B cell (primary cell): ENCODE measurements around the gene CIBAR2. TPM values are rescaled to one million over a fixed set of nuclear protein-coding genes. Genes with fewer than 3 reads are reported as not detected.

ENCODE experiments used
- ATAC-seq: fragments of 200-7000 bp; cut with Tn5 transposase; one replicate; pipeline ENCODE4 v1.10.0; 2021; ENCODE audit warnings: low read depth, mild to moderate bottlenecking, moderate number of reproducible peaks, moderate library complexity
- CTCF ChIA-PET: fragments of 350-600 bp; sonication (Branson Sonifier 250); formaldehyde crosslinking; loops from one replicate; lab custom pipeline; 2021; ENCODE audit warnings: antibody characterized with exemption, inconsistent platforms; lab: Charles Lee
- POLR2A ChIA-PET: fragments of 350-600 bp; sonication (Branson Sonifier 250); formaldehyde crosslinking; loops from one replicate; lab custom pipeline; 2021; ENCODE audit warnings: antibody characterized with exemption; lab: Charles Lee
- DNase-seq: peaks from one replicate; pipeline ENCODE4 v3.0.0; 2013
- H2AFZ ChIP-seq: 2 replicates; pipeline ENCODE4 v1.6.1; 2012; ENCODE audit warnings: mild to moderate bottlenecking, low read depth, low read length; ENCODE audit not compliant: insufficient read depth, poor library complexity, severe bottlenecking
- H3K27ac ChIP-seq, 2 donors: 1 replicate in 1 of 2; 2 replicates in 1 of 2; pipeline ENCODE4 v1.5.1; 2012 to 2013; ENCODE audit warnings: low read length in 2 of 2, mild to moderate bottlenecking in 2 of 2, moderate library complexity in 1 of 2
- H3K27me3 ChIP-seq, 4 experiments: fragments of 200-600 bp in 1 of 4; sonication (generic) in 1 of 4; replicated peaks in 1 of 4; 1 replicate in 2 of 4; 2 replicates in 2 of 4; pipeline versions ENCODE4 v1.6.1 to v1.7.0; 2013 to 2016; ENCODE audit warnings: low read length in 3 of 4, mild to moderate bottlenecking in 2 of 4, mixed read lengths in 1 of 4, moderate library complexity in 1 of 4; ENCODE audit not compliant: insufficient read depth in 4 of 4, control insufficient read depth in 3 of 4; ENCODE audit errors: control extremely low read depth in 1 of 4
- H3K36me3 ChIP-seq, 2 experiments: replicated peaks in 1 of 2; 1 replicate in 1 of 2; 2 replicates in 1 of 2; pipeline versions ENCODE4 v1.6.1 to v1.7.1; 2013; ENCODE audit warnings: low read length in 1 of 2; ENCODE audit not compliant: insufficient read depth in 2 of 2, control insufficient read depth in 1 of 2; ENCODE audit errors: control extremely low read depth in 1 of 2, extremely low read depth in 1 of 2
- H3K4me1 ChIP-seq, 2 donors: fragments of 200-600 bp in 1 of 2; sonication (generic) in 1 of 2; 1 replicate in 1 of 2; 2 replicates in 1 of 2; pipeline versions ENCODE4 v1.5.1 to v1.6.1; 2013 to 2017; ENCODE audit warnings: low read length in 2 of 2; ENCODE audit not compliant: control insufficient read depth in 2 of 2, insufficient read depth in 2 of 2
- H3K4me2 ChIP-seq: replicated peaks from 2 replicates; pipeline ENCODE3; 2012; ENCODE audit warnings: mild to moderate bottlenecking, low read depth, low read length; ENCODE audit not compliant: poor library complexity, severe bottlenecking
- H3K4me3 ChIP-seq, 5 experiments: fragments of 200-600 bp in 1 of 5; sonication (generic) in 1 of 5; 1 replicate in 3 of 5; 2 replicates in 2 of 5; pipeline versions ENCODE4 v1.5.1 to v1.7.0; 2011 to 2016; ENCODE audit warnings: low read length in 4 of 5, mild to moderate bottlenecking in 4 of 5, low read depth in 2 of 5, control low read depth in 1 of 5, moderate library complexity in 1 of 5; ENCODE audit not compliant: insufficient read depth in 1 of 5; ENCODE audit errors: control extremely low read depth in 1 of 5, extremely low read depth in 1 of 5
- H3K79me2 ChIP-seq: fragments of 200-600 bp; sonication (generic); one replicate; pipeline ENCODE4 v1.6.0; 2016; ENCODE audit warnings: low read length; ENCODE audit not compliant: control insufficient read depth, insufficient read depth
- H3K9ac ChIP-seq: fragments of 200-600 bp; sonication (generic); 2 replicates; pipeline ENCODE4 v1.6.1; 2017; ENCODE audit warnings: mild to moderate bottlenecking, low read length, moderate library complexity
- H3K9me3 ChIP-seq, 3 donors: one replicate each; pipeline versions ENCODE4 v1.6.1 to v1.7.1; 2013; ENCODE audit warnings: low read length in 2 of 3; ENCODE audit not compliant: control insufficient read depth in 2 of 3, insufficient read depth in 1 of 3; ENCODE audit errors: control extremely low read depth in 1 of 3
- H4K20me1 ChIP-seq: 2 replicates; pipeline ENCODE4 v1.6.0; 2012; ENCODE audit warnings: mild to moderate bottlenecking, low read length; ENCODE audit not compliant: insufficient read depth, control insufficient read depth, poor library complexity, severe bottlenecking
- H3K27ac Mint-ChIP-seq: one replicate; pipeline ENCODE4 v1.8.0; 2021; ENCODE audit warnings: mixed read lengths
- H3K27me3 Mint-ChIP-seq: one replicate; pipeline ENCODE4 v1.8.0; 2021; ENCODE audit warnings: mixed read lengths
- H3K4me1 Mint-ChIP-seq: one replicate; pipeline ENCODE4 v1.8.0; 2021; ENCODE audit warnings: mixed read lengths
- H3K4me3 Mint-ChIP-seq: one replicate; pipeline ENCODE4 v1.8.0; 2021; ENCODE audit warnings: mixed read lengths
- H3K9me3 Mint-ChIP-seq: one replicate; pipeline ENCODE4 v1.8.0; 2022; ENCODE audit warnings: mixed read lengths; ENCODE audit not compliant: insufficient read depth
- EZH2 ChIP-seq: IDR thresholded peaks from 2 replicates; pipeline ENCODE4 v1.6.1; 2012; ENCODE audit warnings: borderline replicate concordance, low read depth, mild to moderate bottlenecking, moderate library complexity, low read length; ENCODE audit not compliant: insufficient read depth, poor library complexity, severe bottlenecking
- WGBS: methylation state at CpG from one replicate; pipeline ENCODE4 v1.1.5; 2013; ENCODE audit warnings: missing lambda C conversion rate; ENCODE audit not compliant: insufficient coverage; 5-methylcytosine and 5-hydroxymethylcytosine counted together
- intact Hi-C: fragments of 100-400 bp; cut with micrococcal nuclease; formaldehyde crosslinking; loops from one replicate; pipeline ENCODE4 v1.10.0; 2022
- polyA plus RNA-seq: library from polyadenylated mRNA; depleted of rRNA; stranded (reverse); fragments of >200 nt; gene quantifications from 2 replicates; pipeline ENCODE4 v1.2.3, GENCODE V29; 2012
- total RNA-seq, 2 donors: library from RNA; stranded (reverse); fragments of 120-200 nt in 1 of 2; gene quantifications; 1 replicate in 1 of 2; 2 replicates in 1 of 2; pipeline versions ENCODE4 v1.2.3 to v1.2.4, GENCODE V29; 2013 to 2022
- TF ChIP-seq, protein P1 (sequence below): fragments of 200-600 bp; IDR thresholded peaks from one replicate; pipeline ENCODE4 v1.8.0; 2022; ENCODE audit warnings: antibody characterized with exemption, mild to moderate bottlenecking

CIBAR2 gene
- total and polyA plus RNA-seq, 2 donors (not counting 1 experiment from before 2014, with no cell fraction given) = not detected

- Histone ChIP-seq H3K27me3 (no peaks in the 10 kb centered on the region), H4K20me1 (no peaks in the 10 kb centered on the region), H3K36me3 (no peaks in the 10 kb centered on the region), H2AFZ (no peak overlapping the region), H3K9ac (no peak overlapping the region), H3K4me3 (no peak overlapping the region), H3K27ac (no peak overlapping the region), H3K4me1 (peaks cover 0 to 8% of the 10 kb centered on the region in 2 donors), H3K9me3 (peaks cover 0 to 11% (median 0%) of the 10 kb centered on the region in 3 donors), H3K79me2 (no peaks in the 10 kb centered on the region), H3K4me2 (no peak overlapping the region)
- ChIA-PET POLR2A (no interaction called here), CTCF (interaction anchor here (1.0 kb wide), 1 partner anchor 10 kb away, joined by 3 read pairs; no protein-coding TSS in a partner anchor)
- DNase-seq (no peak), ATAC-seq (no peak)
- TF ChIP-seq, protein P1, sequence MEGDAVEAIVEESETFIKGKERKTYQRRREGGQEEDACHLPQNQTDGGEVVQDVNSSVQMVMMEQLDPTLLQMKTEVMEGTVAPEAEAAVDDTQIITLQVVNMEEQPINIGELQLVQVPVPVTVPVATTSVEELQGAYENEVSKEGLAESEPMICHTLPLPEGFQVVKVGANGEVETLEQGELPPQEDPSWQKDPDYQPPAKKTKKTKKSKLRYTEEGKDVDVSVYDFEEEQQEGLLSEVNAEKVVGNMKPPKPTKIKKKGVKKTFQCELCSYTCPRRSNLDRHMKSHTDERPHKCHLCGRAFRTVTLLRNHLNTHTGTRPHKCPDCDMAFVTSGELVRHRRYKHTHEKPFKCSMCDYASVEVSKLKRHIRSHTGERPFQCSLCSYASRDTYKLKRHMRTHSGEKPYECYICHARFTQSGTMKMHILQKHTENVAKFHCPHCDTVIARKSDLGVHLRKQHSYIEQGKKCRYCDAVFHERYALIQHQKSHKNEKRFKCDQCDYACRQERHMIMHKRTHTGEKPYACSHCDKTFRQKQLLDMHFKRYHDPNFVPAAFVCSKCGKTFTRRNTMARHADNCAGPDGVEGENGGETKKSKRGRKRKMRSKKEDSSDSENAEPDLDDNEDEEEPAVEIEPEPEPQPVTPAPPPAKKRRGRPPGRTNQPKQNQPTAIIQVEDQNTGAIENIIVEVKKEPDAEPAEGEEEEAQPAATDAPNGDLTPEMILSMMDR = no peak
- TF ChIP-seq EZH2 = no peak
- no peaks in the 10 kb centered on the region for H3K27me3 Mint-ChIP-seq
- H3K4me1 Mint-ChIP-seq = peaks cover 8% of the 10 kb centered on the region
- WGBS = 89% methylated on average over 12 of the region's 14 CpGs
- H3K9me3 Mint-ChIP-seq = no peaks in the 10 kb centered on the region
- no peak overlapping the region for H3K27ac Mint-ChIP-seq
- intact Hi-C loops = no loop called here
- H3K4me3 Mint-ChIP-seq = no peak overlapping the region
These were observed 979 bp upstream of the CIBAR2 start for GRCh38 chr16:85113168-85113733.

DNA sequence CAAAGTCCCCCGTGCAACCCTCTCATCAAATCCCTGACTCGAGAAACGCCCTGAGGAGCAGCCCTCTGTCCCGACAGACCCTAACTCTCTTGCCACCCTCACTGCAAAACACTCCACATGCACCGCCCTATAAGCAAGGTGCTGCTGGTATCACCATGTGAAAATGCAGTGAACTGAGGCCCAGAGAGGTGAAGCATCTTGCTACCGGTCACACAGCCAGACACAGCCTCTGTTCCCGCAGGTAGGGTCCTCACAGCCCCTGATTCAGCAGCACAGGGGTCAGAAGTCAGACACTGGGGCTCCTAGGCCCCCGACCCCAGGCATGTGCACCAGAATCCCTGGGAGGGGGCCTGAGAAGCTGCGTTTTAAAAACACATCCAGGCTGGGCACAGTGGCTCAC, 1.1 kb downstream of the CIBAR2 start:
- Histone ChIP-seq H3K9me3 (peaks cover 0 to 5% (median 0%) of the 10 kb centered on the region in 3 donors), H3K4me3 (no peak overlapping the region), H3K36me3 (no peaks in the 10 kb centered on the region), H3K4me1 (peaks cover 0 to 8% of the 10 kb centered on the region in 2 donors), H3K79me2 (no peaks in the 10 kb centered on the region), H3K27ac (no peak overlapping the region), H4K20me1 (no peaks in the 10 kb centered on the region), H3K4me2 (no peak overlapping the region), H2AFZ (no peak overlapping the region), H3K27me3 (no peaks in the 10 kb centered on the region), H3K9ac (no peak overlapping the region)
- POLR2A ChIA-PET = no interaction called here
- H3K27me3 Mint-ChIP-seq = no peaks in the 10 kb centered on the region
- no peak overlapping the region for H3K27ac Mint-ChIP-seq
- no peak for DNase-seq
- intact Hi-C loops = no loop called here
- no peaks in the 10 kb centered on the region for H3K9me3 Mint-ChIP-seq
- no peak for ATAC-seq
- 89% methylated on average over 9 of the region's 9 CpGs for WGBS
- CTCF ChIA-PET = interaction anchor here (1.1 kb wide), 1 partner anchor 24 kb away, joined by 3 read pairs; no protein-coding TSS in a partner anchor
- TF ChIP-seq, protein P1 = no peak
- no peak for TF ChIP-seq EZH2
- peaks cover 6% of the 10 kb centered on the region for H3K4me1 Mint-ChIP-seq
- no peak overlapping the region for H3K4me3 Mint-ChIP-seq
